GM23248 (cell line): ENCODE measurements around the gene ATG2A. TPM values are rescaled to one million over a fixed set of nuclear protein-coding genes. Genes with fewer than 3 reads are reported as not detected.

ENCODE experiments used
- DNase-seq: peaks from one replicate; pipeline ENCODE4 v3.0.0-alpha.2; 2015
- H2AFZ ChIP-seq: fragments of 200-600 bp; sonication (generic); 2 replicates; pipeline ENCODE4 v1.6.1; 2016; ENCODE audit warnings: antibody characterized with exemption
- H3F3A ChIP-seq: fragments of 200-600 bp; sonication (generic); 2 replicates; pipeline ENCODE4 v1.6.1; 2016; ENCODE audit warnings: mild to moderate bottlenecking, antibody characterized with exemption, mixed run types; ENCODE audit not compliant: insufficient read depth
- H3K27ac ChIP-seq: fragments of 200-600 bp; sonication (generic); 2 replicates; pipeline ENCODE4 v1.5.1; 2016; ENCODE audit warnings: mild to moderate bottlenecking
- H3K27me3 ChIP-seq: fragments of 200-600 bp; sonication (generic); replicated peaks from 2 replicates; pipeline ENCODE4 v1.6.1; 2016; ENCODE audit warnings: mild to moderate bottlenecking; ENCODE audit not compliant: insufficient read depth
- H3K36me3 ChIP-seq: fragments of 200-600 bp; sonication (generic); 2 replicates; pipeline ENCODE4 v1.6.1; 2016; ENCODE audit warnings: low read depth, mild to moderate bottlenecking
- H3K4me1 ChIP-seq: fragments of 200-600 bp; sonication (generic); 2 replicates; pipeline ENCODE4 v1.6.1; 2016; ENCODE audit warnings: mild to moderate bottlenecking; ENCODE audit not compliant: insufficient read depth
- H3K4me2 ChIP-seq: fragments of 200-600 bp; sonication (generic); one replicate; pipeline ENCODE4 v1.6.1; 2016; ENCODE audit warnings: mild to moderate bottlenecking; ENCODE audit not compliant: unreplicated experiment
- H3K4me3 ChIP-seq: fragments of 200-600 bp; sonication (generic); 2 replicates; pipeline ENCODE4 v1.5.1; 2016; ENCODE audit warnings: mild to moderate bottlenecking
- H3K79me2 ChIP-seq: fragments of 200-600 bp; sonication (generic); 2 replicates; pipeline ENCODE4 v1.6.1; 2016; ENCODE audit warnings: mild to moderate bottlenecking; ENCODE audit not compliant: insufficient read depth
- H3K9ac ChIP-seq: fragments of 200-600 bp; sonication (generic); 2 replicates; pipeline ENCODE4 v1.6.1; 2016; ENCODE audit warnings: mild to moderate bottlenecking
- H3K9me2 ChIP-seq: fragments of 200-600 bp; sonication (generic); 2 replicates; pipeline ENCODE4 v1.6.1; 2016; ENCODE audit warnings: mixed run types, mild to moderate bottlenecking, moderate library complexity; ENCODE audit not compliant: insufficient read depth
- H3K9me3 ChIP-seq: fragments of 200-600 bp; sonication (generic); one replicate; pipeline ENCODE4 v1.6.1; 2017; ENCODE audit warnings: low read depth
- H4K20me1 ChIP-seq: fragments of 200-600 bp; sonication (generic); 2 replicates; pipeline ENCODE4 v1.6.0; 2016; ENCODE audit not compliant: insufficient read depth
- EZH2 ChIP-seq: fragments of 200-600 bp; sonication (generic); IDR thresholded peaks from 2 replicates; pipeline ENCODE4 v1.6.1; 2018; ENCODE audit warnings: antibody characterized with exemption, mild to moderate bottlenecking; ENCODE audit not compliant: insufficient read depth, poor library complexity, severe bottlenecking
- EZH2phosphoT487 ChIP-seq: fragments of 200-600 bp; sonication (generic); IDR thresholded peaks from 2 replicates; pipeline ENCODE4 v1.6.1; 2018; ENCODE audit warnings: antibody characterized with exemption, moderate library complexity, mild to moderate bottlenecking, low read depth; ENCODE audit not compliant: insufficient read depth
- WGBS, 2 experiments: methylation state at CpG; one replicate each; pipeline ENCODE4 v1.1.6; 2015 to 2017; ENCODE audit warnings: low lambda C conversion rate in 2 of 2, low coverage in 1 of 2; ENCODE audit errors: missing lambda C conversion rate in 2 of 2; 5-methylcytosine and 5-hydroxymethylcytosine counted together
- in situ Hi-C: fragments of 300-500 bp; cut with MboI; formaldehyde crosslinking; loops from 2 replicates; pipeline ENCODE4 v1.15.0; 2020
- polyA plus RNA-seq: library from polyadenylated mRNA; unstranded; fragments of >200 nt; fragmentation: Nextera tagmentation; extraction: Ambion mirVana; gene quantifications from 2 replicates; pipeline ENCODE4 v1.2.1, GENCODE V29; 2016
- total RNA-seq: library from RNA; depleted of rRNA; stranded (reverse); fragments of >200 nt; shearing (Covaris generic); gene quantifications from 2 replicates; pipeline ENCODE4 v1.2.3, GENCODE V29; 2014

Gene ATG2A
- total and polyA plus RNA-seq, 2 experiments from 2014 or later, result 6.3 to 18.9 TPM

DNA sequence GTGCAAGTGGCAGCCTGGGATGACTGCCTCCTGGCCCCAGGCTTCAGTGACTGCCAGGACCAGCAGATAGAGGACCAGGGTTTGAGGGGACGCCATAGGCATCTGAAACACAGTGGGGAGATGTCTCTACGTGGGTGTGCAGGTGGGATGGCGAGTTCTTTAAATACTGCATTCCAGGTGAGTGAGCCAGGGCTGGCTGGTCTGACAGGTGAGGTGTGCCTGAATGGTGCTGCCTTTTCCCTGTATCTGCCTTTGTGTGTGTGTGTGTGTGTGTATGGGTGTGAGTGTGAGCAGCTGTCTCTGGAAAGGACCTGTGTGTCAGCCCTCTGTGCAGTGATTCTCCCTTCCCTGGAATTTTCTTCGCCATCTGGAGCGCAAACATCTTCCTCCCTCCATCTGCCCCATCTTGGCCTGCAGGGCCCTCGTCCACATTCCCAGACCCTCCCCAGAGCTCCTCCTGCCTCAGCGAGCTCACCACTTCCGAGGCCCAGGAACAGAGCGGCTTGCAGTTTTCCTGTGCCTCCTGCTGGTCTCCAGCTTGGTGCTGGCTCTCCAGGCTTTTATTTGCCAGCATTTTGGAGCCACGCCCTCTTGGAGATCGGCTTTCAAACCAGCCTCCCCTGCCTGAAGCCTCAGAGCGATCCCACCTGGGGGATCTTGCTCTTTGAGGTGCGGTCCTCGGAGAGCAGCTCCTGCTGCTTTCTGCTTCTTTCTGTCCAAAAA, 18.5 kb upstream of the ATG2A start, which contains the start of gene GPHA2:
TSS of gene GPHA2 (minus strand) at position 535 of the 723 bp plus-strand sequence. CDS start at position 102, 433 bp downstream.
- in situ Hi-C loops, result no loop called here
- H3K27ac ChIP-seq, result no peak within 1 kb of the TSS
- no peak within 1 kb of the TSS for H3K4me2 ChIP-seq
- TF ChIP-seq EZH2phosphoT487 (no peak), EZH2 (no peak)
- no peaks in the 10 kb centered on the region for H3K79me2 ChIP-seq
- no peaks in the 10 kb centered on the region for H3K9me2 ChIP-seq
- DNase-seq, result peak; percentile 20
- 62 to 63% methylated on average over 14 of the region's 14 CpGs for WGBS, 2 experiments
- H2AFZ ChIP-seq, result no peak within 1 kb of the TSS
- no peak within 1 kb of the TSS for H3K9ac ChIP-seq
- H3K4me3 ChIP-seq, result no peak within 1 kb of the TSS
- H3K27me3 ChIP-seq, result no peaks in the 10 kb centered on the region
- H4K20me1 ChIP-seq, result no peaks in the 10 kb centered on the region
- no peaks in the 10 kb centered on the region for H3F3A ChIP-seq
- H3K9me3 ChIP-seq, result no peaks in the 10 kb centered on the region
- no peaks in the 10 kb centered on the region for H3K4me1 ChIP-seq
- peaks cover 16% of the 10 kb centered on the region; the same call in 1 of the 2 replicates for H3K36me3 ChIP-seq

DNA sequence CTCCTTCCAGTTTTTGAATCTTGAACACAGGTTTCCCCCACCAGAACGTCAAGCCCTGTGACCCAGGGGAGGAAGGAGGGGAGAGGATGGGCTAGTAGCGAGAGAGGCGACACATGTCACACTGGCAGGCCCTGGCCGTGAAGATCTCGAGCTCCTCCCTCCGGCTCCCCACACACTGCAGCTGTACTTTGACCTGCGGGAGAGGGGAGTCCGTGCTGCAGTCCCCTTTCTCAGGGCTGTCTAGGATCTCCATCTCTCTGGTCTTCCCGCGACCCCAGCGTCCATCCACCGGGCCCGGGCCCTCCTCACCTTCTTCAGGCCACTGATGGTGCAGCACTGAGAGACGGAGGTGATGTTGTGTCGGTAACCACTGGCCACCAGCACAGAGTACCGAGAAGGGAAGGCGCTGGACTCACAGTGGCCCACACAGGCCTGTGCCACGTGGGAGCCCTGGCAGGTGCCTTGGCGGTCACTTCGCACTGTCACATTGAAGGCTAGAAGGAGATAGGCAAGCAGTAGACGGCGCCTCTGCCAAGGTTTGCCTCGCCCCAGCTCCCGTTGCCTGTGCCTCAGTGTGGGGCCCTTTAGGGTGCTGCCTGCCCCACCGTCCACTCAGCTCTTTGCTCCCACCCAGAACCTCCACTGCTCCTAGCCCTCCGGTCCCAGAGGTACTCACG, 17.8 kb upstream of the ATG2A start:
- in situ Hi-C loops, result no loop called here
- H3K4me2 ChIP-seq, result no peak overlapping the region
- peaks cover 19% of the 10 kb centered on the region; the same call in 1 of the 2 replicates for H3K36me3 ChIP-seq
- H3K79me2 ChIP-seq, result no peaks in the 10 kb centered on the region
- H3F3A ChIP-seq, result no peaks in the 10 kb centered on the region
- H2AFZ ChIP-seq, result no peak overlapping the region
- TF ChIP-seq EZH2 (no peak), EZH2phosphoT487 (no peak)
- H3K4me1 ChIP-seq, result no peaks in the 10 kb centered on the region
- no peak overlapping the region for H3K9ac ChIP-seq
- WGBS, 2 experiments, result 79 to 82% methylated on average over 22 to 27 of the region's 27 CpGs
- H3K9me3 ChIP-seq, result no peaks in the 10 kb centered on the region
- no peaks in the 10 kb centered on the region for H4K20me1 ChIP-seq
- H3K9me2 ChIP-seq, result no peaks in the 10 kb centered on the region
- H3K27me3 ChIP-seq, result no peaks in the 10 kb centered on the region
- no peak for DNase-seq
- no peak overlapping the region for H3K4me3 ChIP-seq
- H3K27ac ChIP-seq, result no peak overlapping the region

DNA sequence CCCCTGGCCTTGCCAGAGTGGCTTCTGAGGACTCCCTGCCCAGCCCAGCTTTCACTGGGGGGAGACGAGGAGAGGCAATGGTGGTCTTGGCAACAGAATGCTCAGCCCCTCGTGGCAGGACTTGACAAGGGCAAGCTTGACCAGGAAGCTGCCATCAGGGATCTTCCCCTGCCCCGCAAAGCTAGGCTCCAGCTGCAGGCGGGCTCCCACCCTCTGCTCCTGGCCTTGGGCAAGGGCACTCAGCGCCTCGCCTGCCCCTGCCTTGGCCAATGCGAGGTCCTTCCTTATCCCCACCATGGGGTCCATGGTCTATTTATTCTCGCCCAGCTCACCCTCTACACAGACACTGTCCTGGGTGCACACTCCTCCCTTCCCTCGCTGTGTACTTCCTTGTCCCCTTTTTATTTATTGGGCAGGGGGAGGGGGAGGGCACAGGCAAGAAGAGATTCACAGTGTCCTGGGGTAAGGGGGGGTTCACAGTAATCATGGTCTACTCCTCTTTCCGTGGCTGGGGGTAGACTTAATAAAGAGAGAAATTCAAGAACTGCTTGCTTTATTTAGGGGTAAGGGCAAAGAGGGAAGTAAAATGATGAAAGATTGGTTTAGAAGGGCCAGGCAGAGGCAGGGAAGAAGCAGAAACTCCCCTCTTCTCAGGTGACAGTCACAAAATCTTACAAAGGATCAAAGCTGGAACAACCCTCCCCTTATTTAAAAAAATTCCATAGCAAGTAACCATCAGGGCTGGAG, 17.1 kb upstream of the ATG2A start:
- TF ChIP-seq EZH2phosphoT487 (no peak), EZH2 (no peak)
- Histone ChIP-seq H3K27me3 (no peaks in the 10 kb centered on the region), H3F3A (no peaks in the 10 kb centered on the region), H3K27ac (no peak overlapping the region), H3K36me3 (peaks cover 21% of the 10 kb centered on the region), H3K79me2 (no peaks in the 10 kb centered on the region), H3K4me3 (no peak overlapping the region), H3K9ac (no peak overlapping the region), H4K20me1 (no peaks in the 10 kb centered on the region), H3K4me1 (no peaks in the 10 kb centered on the region), H3K9me3 (no peaks in the 10 kb centered on the region), H2AFZ (no peak overlapping the region), H3K4me2 (no peak overlapping the region), H3K9me2 (no peaks in the 10 kb centered on the region)
- 94 to 96% methylated on average over 10 of the region's 10 CpGs for WGBS, 2 experiments
- in situ Hi-C loops, result no loop called here
- no peak for DNase-seq

DNA sequence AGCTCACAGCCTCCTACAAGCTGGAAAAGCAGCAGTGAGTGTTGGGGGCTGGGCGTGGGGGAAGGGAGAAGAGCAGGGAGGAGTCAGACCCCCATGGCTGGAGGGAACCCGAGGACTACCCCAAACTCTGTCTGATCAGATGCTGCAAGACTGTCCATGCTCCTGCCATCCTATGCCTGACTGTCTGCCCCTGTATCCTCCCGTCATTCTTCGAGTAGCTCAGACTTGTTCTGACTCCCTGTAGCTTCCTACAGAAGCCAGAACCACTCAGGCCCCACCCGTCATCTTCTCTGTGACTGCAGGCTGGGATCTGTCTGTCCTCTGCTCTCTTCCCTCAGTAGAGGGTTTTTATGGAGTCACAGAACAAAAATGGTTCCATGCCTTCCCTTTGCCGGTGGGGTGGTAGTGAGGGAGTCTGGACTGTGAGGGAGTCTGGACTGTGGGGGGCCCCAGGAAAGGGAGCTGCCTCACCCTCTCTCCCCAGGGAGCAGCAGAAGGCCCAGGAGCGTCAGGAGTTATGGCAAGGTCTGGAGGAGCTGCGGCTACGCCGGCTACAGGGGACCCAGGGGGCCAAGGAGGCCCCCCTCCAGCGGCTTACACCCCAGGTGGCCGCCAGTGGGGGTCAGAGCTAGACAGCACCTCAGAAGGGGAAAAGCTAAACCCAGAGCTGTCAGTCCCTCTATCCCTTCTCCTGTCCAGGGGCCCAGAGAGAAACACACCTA, 16.4 kb upstream of the ATG2A start:
- DNase-seq, result no peak
- H3K4me2 ChIP-seq, result no peak overlapping the region
- no peak overlapping the region for H2AFZ ChIP-seq
- H3K9me3 ChIP-seq, result no peaks in the 10 kb centered on the region
- in situ Hi-C loops, result no loop called here
- no peak overlapping the region for H3K9ac ChIP-seq
- H3K4me3 ChIP-seq, result no peak overlapping the region
- no peaks in the 10 kb centered on the region for H3K4me1 ChIP-seq
- 76 to 80% methylated on average over 12 of the region's 12 CpGs for WGBS, 2 experiments
- peaks cover 24% of the 10 kb centered on the region for H3K36me3 ChIP-seq
- no peaks in the 10 kb centered on the region for H3K27me3 ChIP-seq
- H4K20me1 ChIP-seq, result no peaks in the 10 kb centered on the region
- H3K9me2 ChIP-seq, result no peaks in the 10 kb centered on the region
- no peak overlapping the region for H3K27ac ChIP-seq
- H3F3A ChIP-seq, result no peaks in the 10 kb centered on the region
- TF ChIP-seq EZH2 (no peak), EZH2phosphoT487 (no peak)
- H3K79me2 ChIP-seq, result no peaks in the 10 kb centered on the region
